B cell (primary cell): ENCODE data around the gene PIK3R1. TPM values are rescaled to one million over a fixed set of nuclear protein-coding genes. Genes with fewer than 3 reads are reported as not detected.
A peak's percentile ranks its signal among the peaks of the same experiment; 100 is the strongest.

Source experiments
- ATAC-seq: fragments of 200-7000 bp; cut with Tn5 transposase; one replicate; pipeline ENCODE4 v1.10.0; 2021; ENCODE audit warnings: low read depth, mild to moderate bottlenecking, moderate number of reproducible peaks, moderate library complexity
- CTCF ChIA-PET: fragments of 350-600 bp; sonication (Branson Sonifier 250); formaldehyde crosslinking; loops from one replicate; lab custom pipeline; 2021; ENCODE audit warnings: antibody characterized with exemption, inconsistent platforms; lab: Charles Lee
- POLR2A ChIA-PET: fragments of 350-600 bp; sonication (Branson Sonifier 250); formaldehyde crosslinking; loops from one replicate; lab custom pipeline; 2021; ENCODE audit warnings: antibody characterized with exemption; lab: Charles Lee
- DNase-seq: peaks from one replicate; pipeline ENCODE4 v3.0.0; 2013
- H2AFZ ChIP-seq: 2 replicates; pipeline ENCODE4 v1.6.1; 2012; ENCODE audit warnings: mild to moderate bottlenecking, low read depth, low read length; ENCODE audit not compliant: insufficient read depth, poor library complexity, severe bottlenecking
- H3K27ac ChIP-seq, 2 donors: 1 replicate in 1 of 2; 2 replicates in 1 of 2; pipeline ENCODE4 v1.5.1; 2012 to 2013; ENCODE audit warnings: low read length in 2 of 2, mild to moderate bottlenecking in 2 of 2, moderate library complexity in 1 of 2
- H3K27me3 ChIP-seq, 4 experiments: fragments of 200-600 bp in 1 of 4; sonication (generic) in 1 of 4; replicated peaks in 1 of 4; 1 replicate in 2 of 4; 2 replicates in 2 of 4; pipeline versions ENCODE4 v1.6.1 to v1.7.0; 2013 to 2016; ENCODE audit warnings: low read length in 3 of 4, mild to moderate bottlenecking in 2 of 4, mixed read lengths in 1 of 4, moderate library complexity in 1 of 4; ENCODE audit not compliant: insufficient read depth in 4 of 4, control insufficient read depth in 3 of 4; ENCODE audit errors: control extremely low read depth in 1 of 4
- H3K36me3 ChIP-seq, 2 experiments: replicated peaks in 1 of 2; 1 replicate in 1 of 2; 2 replicates in 1 of 2; pipeline versions ENCODE4 v1.6.1 to v1.7.1; 2013; ENCODE audit warnings: low read length in 1 of 2; ENCODE audit not compliant: insufficient read depth in 2 of 2, control insufficient read depth in 1 of 2; ENCODE audit errors: control extremely low read depth in 1 of 2, extremely low read depth in 1 of 2
- H3K4me1 ChIP-seq, 2 donors: fragments of 200-600 bp in 1 of 2; sonication (generic) in 1 of 2; 1 replicate in 1 of 2; 2 replicates in 1 of 2; pipeline versions ENCODE4 v1.5.1 to v1.6.1; 2013 to 2017; ENCODE audit warnings: low read length in 2 of 2; ENCODE audit not compliant: control insufficient read depth in 2 of 2, insufficient read depth in 2 of 2
- H3K4me2 ChIP-seq: replicated peaks from 2 replicates; pipeline ENCODE3; 2012; ENCODE audit warnings: mild to moderate bottlenecking, low read depth, low read length; ENCODE audit not compliant: poor library complexity, severe bottlenecking
- H3K4me3 ChIP-seq, 5 experiments: fragments of 200-600 bp in 1 of 5; sonication (generic) in 1 of 5; 1 replicate in 3 of 5; 2 replicates in 2 of 5; pipeline versions ENCODE4 v1.5.1 to v1.7.0; 2011 to 2016; ENCODE audit warnings: low read length in 4 of 5, mild to moderate bottlenecking in 4 of 5, low read depth in 2 of 5, control low read depth in 1 of 5, moderate library complexity in 1 of 5; ENCODE audit not compliant: insufficient read depth in 1 of 5; ENCODE audit errors: control extremely low read depth in 1 of 5, extremely low read depth in 1 of 5
- H3K79me2 ChIP-seq: fragments of 200-600 bp; sonication (generic); one replicate; pipeline ENCODE4 v1.6.0; 2016; ENCODE audit warnings: low read length; ENCODE audit not compliant: control insufficient read depth, insufficient read depth
- H3K9ac ChIP-seq: fragments of 200-600 bp; sonication (generic); 2 replicates; pipeline ENCODE4 v1.6.1; 2017; ENCODE audit warnings: mild to moderate bottlenecking, low read length, moderate library complexity
- H3K9me3 ChIP-seq, 3 donors: one replicate each; pipeline versions ENCODE4 v1.6.1 to v1.7.1; 2013; ENCODE audit warnings: low read length in 2 of 3; ENCODE audit not compliant: control insufficient read depth in 2 of 3, insufficient read depth in 1 of 3; ENCODE audit errors: control extremely low read depth in 1 of 3
- H4K20me1 ChIP-seq: 2 replicates; pipeline ENCODE4 v1.6.0; 2012; ENCODE audit warnings: mild to moderate bottlenecking, low read length; ENCODE audit not compliant: insufficient read depth, control insufficient read depth, poor library complexity, severe bottlenecking
- H3K27ac Mint-ChIP-seq: one replicate; pipeline ENCODE4 v1.8.0; 2021; ENCODE audit warnings: mixed read lengths
- H3K27me3 Mint-ChIP-seq: one replicate; pipeline ENCODE4 v1.8.0; 2021; ENCODE audit warnings: mixed read lengths
- H3K4me1 Mint-ChIP-seq: one replicate; pipeline ENCODE4 v1.8.0; 2021; ENCODE audit warnings: mixed read lengths
- H3K4me3 Mint-ChIP-seq: one replicate; pipeline ENCODE4 v1.8.0; 2021; ENCODE audit warnings: mixed read lengths
- H3K9me3 Mint-ChIP-seq: one replicate; pipeline ENCODE4 v1.8.0; 2022; ENCODE audit warnings: mixed read lengths; ENCODE audit not compliant: insufficient read depth
- EZH2 ChIP-seq: IDR thresholded peaks from 2 replicates; pipeline ENCODE4 v1.6.1; 2012; ENCODE audit warnings: borderline replicate concordance, low read depth, mild to moderate bottlenecking, moderate library complexity, low read length; ENCODE audit not compliant: insufficient read depth, poor library complexity, severe bottlenecking
- WGBS: methylation state at CpG from one replicate; pipeline ENCODE4 v1.1.5; 2013; ENCODE audit warnings: missing lambda C conversion rate; ENCODE audit not compliant: insufficient coverage; 5-methylcytosine and 5-hydroxymethylcytosine counted together
- intact Hi-C: fragments of 100-400 bp; cut with micrococcal nuclease; formaldehyde crosslinking; loops from one replicate; pipeline ENCODE4 v1.10.0; 2022
- polyA plus RNA-seq: library from polyadenylated mRNA; depleted of rRNA; stranded (reverse); fragments of >200 nt; gene quantifications from 2 replicates; pipeline ENCODE4 v1.2.3, GENCODE V29; 2012
- total RNA-seq, 2 donors: library from RNA; stranded (reverse); fragments of 120-200 nt in 1 of 2; gene quantifications; 1 replicate in 1 of 2; 2 replicates in 1 of 2; pipeline versions ENCODE4 v1.2.3 to v1.2.4, GENCODE V29; 2013 to 2022
- TF ChIP-seq, protein P1 (sequence below): fragments of 200-600 bp; IDR thresholded peaks from one replicate; pipeline ENCODE4 v1.8.0; 2022; ENCODE audit warnings: antibody characterized with exemption, mild to moderate bottlenecking

The PIK3R1 gene
- total and polyA plus RNA-seq, 2 donors (not counting 1 experiment from before 2014, with no cell fraction given), result 5.6 to 63.8 TPM

- ChIA-PET CTCF (interaction anchor here (0.7 to 1.1 kb wide), 2 partner anchors 12 to 21 kb away, joined by 4 read pairs; no protein-coding TSS in a partner anchor), POLR2A (interaction anchor here (0.7 kb wide), 1 partner anchor 1231 kb away, joined by 3 read pairs; no protein-coding TSS in a partner anchor)
- ATAC-seq (no peak), DNase-seq (no peak)
- Mint-ChIP-seq H3K4me1 (peaks cover 74% of the 10 kb centered on the region), H3K4me3 (no peak overlapping the region), H3K27ac (peak overlapping the region; percentile 51), H3K27me3 (no peaks in the 10 kb centered on the region), H3K9me3 (no peaks in the 10 kb centered on the region)
- H2AFZ ChIP-seq, result no peak overlapping the region
- no peak overlapping the region for H3K9ac ChIP-seq
- peak overlapping the region; percentile 27 for H3K4me2 ChIP-seq
- peaks cover 69% of the 10 kb centered on the region for H3K79me2 ChIP-seq
- H3K27me3 ChIP-seq, result no peaks in the 10 kb centered on the region
- no peak for TF ChIP-seq EZH2
- TF ChIP-seq, protein P1, sequence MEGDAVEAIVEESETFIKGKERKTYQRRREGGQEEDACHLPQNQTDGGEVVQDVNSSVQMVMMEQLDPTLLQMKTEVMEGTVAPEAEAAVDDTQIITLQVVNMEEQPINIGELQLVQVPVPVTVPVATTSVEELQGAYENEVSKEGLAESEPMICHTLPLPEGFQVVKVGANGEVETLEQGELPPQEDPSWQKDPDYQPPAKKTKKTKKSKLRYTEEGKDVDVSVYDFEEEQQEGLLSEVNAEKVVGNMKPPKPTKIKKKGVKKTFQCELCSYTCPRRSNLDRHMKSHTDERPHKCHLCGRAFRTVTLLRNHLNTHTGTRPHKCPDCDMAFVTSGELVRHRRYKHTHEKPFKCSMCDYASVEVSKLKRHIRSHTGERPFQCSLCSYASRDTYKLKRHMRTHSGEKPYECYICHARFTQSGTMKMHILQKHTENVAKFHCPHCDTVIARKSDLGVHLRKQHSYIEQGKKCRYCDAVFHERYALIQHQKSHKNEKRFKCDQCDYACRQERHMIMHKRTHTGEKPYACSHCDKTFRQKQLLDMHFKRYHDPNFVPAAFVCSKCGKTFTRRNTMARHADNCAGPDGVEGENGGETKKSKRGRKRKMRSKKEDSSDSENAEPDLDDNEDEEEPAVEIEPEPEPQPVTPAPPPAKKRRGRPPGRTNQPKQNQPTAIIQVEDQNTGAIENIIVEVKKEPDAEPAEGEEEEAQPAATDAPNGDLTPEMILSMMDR, result no peak
- peak overlapping the region in 1 of 2 donors; percentile 72 for H3K27ac ChIP-seq
- H3K4me3 ChIP-seq, result no peak overlapping the region
- WGBS, result no CpG with 5 or more reads among the region's 2 CpGs
- H3K4me1 ChIP-seq, result peaks cover 29 to 43% of the 10 kb centered on the region in 2 donors
- peaks cover 4% of the 10 kb centered on the region in 2 experiments for H3K36me3 ChIP-seq
- H4K20me1 ChIP-seq, result peaks cover 8% of the 10 kb centered on the region
- H3K9me3 ChIP-seq, result no peaks in the 10 kb centered on the region
- intact Hi-C loops, result loop anchor here (2.0 kb wide), 1 partner anchor 15 kb away; no protein-coding TSS in a partner anchor
These were observed 22.2 kb downstream of the PIK3R1 start for GRCh38 chr5:68237715-68238114.

GRCh38 chr5:68239487-68239886, 23.9 kb downstream of the PIK3R1 start:
- no peaks in the 10 kb centered on the region for H3K27me3 ChIP-seq
- peak; percentile 85 for ATAC-seq
- H3K36me3 ChIP-seq, result peaks cover under 1 to 2% of the 10 kb centered on the region in 2 experiments
- TF ChIP-seq, protein P1, result no peak
- no peak for TF ChIP-seq EZH2
- peak; percentile 85 for DNase-seq
- no peaks in the 10 kb centered on the region for H3K27me3 Mint-ChIP-seq
- H3K4me3 ChIP-seq, result peak overlapping the region in 1 of 5 experiments; percentile 23
- CTCF ChIA-PET, result interaction anchor here (0.7 to 1.9 kb wide), 4 partner anchors 13 to 993 kb away, joined by 3 to 13 read pairs (median 4); partner anchors contain the start of gene PIK3R1
- peak overlapping the region; percentile 44 for H3K4me2 ChIP-seq
- POLR2A ChIA-PET, result no interaction called here
- peaks cover 74% of the 10 kb centered on the region for H3K4me1 Mint-ChIP-seq
- H4K20me1 ChIP-seq, result peaks cover 8% of the 10 kb centered on the region
- peak overlapping the region; percentile 67 for H3K27ac Mint-ChIP-seq
- H3K9me3 ChIP-seq, result no peaks in the 10 kb centered on the region
- peaks cover 70% of the 10 kb centered on the region for H3K79me2 ChIP-seq
- peaks cover 40 to 55% of the 10 kb centered on the region in 2 donors for H3K4me1 ChIP-seq
- peak overlapping the region; percentile 53 for H2AFZ ChIP-seq
- H3K9ac ChIP-seq, result peak overlapping the region; percentile 2
- H3K4me3 Mint-ChIP-seq, result peak overlapping the region; percentile 79
- intact Hi-C loops, result loop anchor here (1.0 to 2.0 kb wide), 2 partner anchors 13 to 23 kb away; no protein-coding TSS in a partner anchor
- H3K9me3 Mint-ChIP-seq, result no peaks in the 10 kb centered on the region
- WGBS, result 11% methylated on average over 5 of the region's 7 CpGs
- H3K27ac ChIP-seq, result peak overlapping the region; percentile 45 to 72
